PC-3 (cell line): ENCODE results near the gene USP50.

Experiments
- EZH2 ChIP-seq: fragments of 300-600 bp; sonication (generic); IDR thresholded peaks from one replicate; pipeline ENCODE4 v1.6.1; 2017; ENCODE audit warnings: antibody characterized with exemption, mild to moderate bottlenecking, low read length; ENCODE audit not compliant: unreplicated experiment
- TF ChIP-seq, protein P1 (sequence below): fragments of 300-600 bp; sonication (generic); conservative IDR thresholded peaks from 2 replicates; pipeline ENCODE4 v1.5.1; 2017; ENCODE audit warnings: antibody characterized with exemption, low read depth, mild to moderate bottlenecking, low read length

DNA sequence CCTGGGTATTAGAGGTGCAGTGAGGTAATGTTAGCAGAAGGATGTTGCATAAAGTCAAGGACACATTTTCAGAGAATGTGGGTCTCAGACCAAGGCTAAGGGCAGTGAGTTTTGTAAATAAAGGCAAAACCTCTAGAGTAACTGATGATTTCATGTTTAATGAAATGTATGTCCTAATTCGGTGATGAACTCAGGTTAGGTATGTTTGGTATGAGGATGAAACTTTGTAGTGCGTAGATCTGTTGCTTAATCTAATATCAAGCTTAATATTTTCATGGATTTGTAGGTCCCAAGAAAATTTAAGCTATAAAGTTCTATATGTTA is 3.6 kb downstream of the USP50 start:
- TF ChIP-seq, protein P1, sequence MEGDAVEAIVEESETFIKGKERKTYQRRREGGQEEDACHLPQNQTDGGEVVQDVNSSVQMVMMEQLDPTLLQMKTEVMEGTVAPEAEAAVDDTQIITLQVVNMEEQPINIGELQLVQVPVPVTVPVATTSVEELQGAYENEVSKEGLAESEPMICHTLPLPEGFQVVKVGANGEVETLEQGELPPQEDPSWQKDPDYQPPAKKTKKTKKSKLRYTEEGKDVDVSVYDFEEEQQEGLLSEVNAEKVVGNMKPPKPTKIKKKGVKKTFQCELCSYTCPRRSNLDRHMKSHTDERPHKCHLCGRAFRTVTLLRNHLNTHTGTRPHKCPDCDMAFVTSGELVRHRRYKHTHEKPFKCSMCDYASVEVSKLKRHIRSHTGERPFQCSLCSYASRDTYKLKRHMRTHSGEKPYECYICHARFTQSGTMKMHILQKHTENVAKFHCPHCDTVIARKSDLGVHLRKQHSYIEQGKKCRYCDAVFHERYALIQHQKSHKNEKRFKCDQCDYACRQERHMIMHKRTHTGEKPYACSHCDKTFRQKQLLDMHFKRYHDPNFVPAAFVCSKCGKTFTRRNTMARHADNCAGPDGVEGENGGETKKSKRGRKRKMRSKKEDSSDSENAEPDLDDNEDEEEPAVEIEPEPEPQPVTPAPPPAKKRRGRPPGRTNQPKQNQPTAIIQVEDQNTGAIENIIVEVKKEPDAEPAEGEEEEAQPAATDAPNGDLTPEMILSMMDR, result no peak
- TF ChIP-seq EZH2, result no peak
